Fibroblast of mammary gland (primary cell): ENCODE measurements around the gene AGPAT3.
A peak's percentile ranks its signal among the peaks of the same experiment; 100 is the strongest.

ENCODE experiments used
- DNase-seq: peaks from one replicate; pipeline ENCODE4 v3.0.0-alpha.2; 2010; ENCODE audit warnings: low read depth
- H3K4me3 ChIP-seq: 2 replicates; pipeline ENCODE4 v1.5.1; 2011; ENCODE audit warnings: low read depth, mild to moderate bottlenecking, low read length, moderate library complexity; ENCODE audit not compliant: control insufficient read depth
- CTCF ChIP-seq: conservative IDR thresholded peaks from 2 replicates; pipeline ENCODE4 v1.5.1; 2011; ENCODE audit warnings: low read depth, low read length, inconsistent platforms; ENCODE audit not compliant: control insufficient read depth, insufficient read depth

AGPAT3 gene

DNA sequence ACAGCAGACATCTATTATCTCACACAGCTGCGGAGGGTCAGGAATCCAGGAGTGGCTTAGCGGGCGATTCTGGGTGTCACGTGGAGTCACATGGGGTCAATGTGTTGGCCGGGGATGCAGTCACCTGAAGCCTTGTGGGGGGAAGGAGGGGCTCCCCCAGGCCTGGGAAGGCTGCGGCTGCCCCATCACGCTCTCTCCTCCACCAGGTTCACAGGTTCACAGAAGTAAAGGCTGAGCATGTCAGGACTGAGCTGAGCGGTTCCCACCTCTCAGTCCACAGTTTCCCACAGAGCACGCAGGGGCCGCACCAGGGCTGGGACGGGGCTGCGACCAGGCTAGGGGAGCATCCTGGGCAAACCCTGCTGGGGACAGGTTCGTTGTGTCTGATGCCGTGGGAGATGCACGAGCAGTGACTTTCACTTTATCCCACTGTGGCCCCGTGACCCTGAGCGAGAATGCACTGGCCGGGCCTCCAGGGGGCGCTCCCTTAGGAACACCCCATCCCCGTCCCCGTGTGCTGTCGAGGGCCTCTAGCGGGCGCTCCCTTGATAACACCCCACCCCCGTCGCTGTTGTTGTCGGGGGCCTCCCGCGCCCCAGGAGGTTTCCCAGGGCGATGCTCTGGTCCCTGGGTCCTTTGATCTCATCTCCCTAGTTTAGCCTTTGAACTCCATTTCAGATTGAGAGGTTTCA lies 73.9 kb downstream of the AGPAT3 start:
- TF ChIP-seq CTCF = peak; percentile 86
- peak overlapping the region; percentile 25 for H3K4me3 ChIP-seq
- DNase-seq = peak; percentile 60

- no peak overlapping the region for H3K4me3 ChIP-seq
- TF ChIP-seq CTCF = no peak
These were observed 74.7 kb downstream of the AGPAT3 start for GRCh38 chr21:43939443-43940328.

GRCh38 chr21:43940329-43941050 lies 75.5 kb downstream of the AGPAT3 start:
- no peak for TF ChIP-seq CTCF
- H3K4me3 ChIP-seq = no peak overlapping the region
- no peak for DNase-seq

More at GRCh38 chr21:43939443-43940328, 74.7 kb downstream of the AGPAT3 start:
- no peak for DNase-seq

DNA sequence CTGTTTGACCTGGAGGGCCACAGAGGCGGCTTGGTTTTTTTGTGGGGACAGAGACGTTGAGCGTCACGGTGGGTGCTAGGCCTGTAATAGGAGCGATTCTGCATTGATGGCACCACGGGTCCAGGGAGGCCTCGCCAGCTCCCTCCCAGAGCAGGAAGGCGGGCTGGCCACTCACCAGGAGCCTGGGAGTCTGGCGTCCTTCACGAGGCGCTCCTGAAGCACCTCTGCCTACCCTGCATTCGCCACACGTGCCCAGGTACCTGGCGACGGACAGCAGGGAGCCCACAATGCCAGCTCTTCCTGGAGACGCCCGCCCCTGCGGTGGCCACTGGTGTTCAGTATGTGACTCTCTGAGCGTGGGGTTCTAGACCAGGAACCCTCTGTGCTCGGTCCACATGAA lies 77.2 kb downstream of the AGPAT3 start:
- no peak for TF ChIP-seq CTCF
- no peak for DNase-seq
- H3K4me3 ChIP-seq = no peak overlapping the region

DNA sequence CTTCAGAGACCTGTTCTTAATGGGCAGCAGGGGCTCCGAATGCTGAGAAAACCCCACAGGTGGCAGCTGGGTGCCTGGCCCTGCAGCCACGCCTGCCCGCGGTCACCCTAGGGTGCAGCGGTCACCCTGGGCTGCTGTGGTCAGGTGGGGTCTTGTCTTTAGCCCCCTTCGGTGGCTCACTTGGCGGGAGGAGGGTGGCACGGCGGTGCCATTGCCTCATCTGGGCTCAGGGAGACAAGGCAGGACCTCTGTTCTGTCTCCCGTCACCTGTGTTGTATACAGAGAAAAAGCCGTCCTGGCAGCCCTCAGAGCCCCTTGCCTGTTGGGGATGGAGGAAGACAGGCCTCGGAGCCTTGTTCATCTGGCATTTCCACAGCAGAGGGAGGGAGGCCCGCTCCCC lies 77.6 kb downstream of the AGPAT3 start:
- TF ChIP-seq CTCF = no peak
- no peak overlapping the region for H3K4me3 ChIP-seq
- no peak for DNase-seq

DNA sequence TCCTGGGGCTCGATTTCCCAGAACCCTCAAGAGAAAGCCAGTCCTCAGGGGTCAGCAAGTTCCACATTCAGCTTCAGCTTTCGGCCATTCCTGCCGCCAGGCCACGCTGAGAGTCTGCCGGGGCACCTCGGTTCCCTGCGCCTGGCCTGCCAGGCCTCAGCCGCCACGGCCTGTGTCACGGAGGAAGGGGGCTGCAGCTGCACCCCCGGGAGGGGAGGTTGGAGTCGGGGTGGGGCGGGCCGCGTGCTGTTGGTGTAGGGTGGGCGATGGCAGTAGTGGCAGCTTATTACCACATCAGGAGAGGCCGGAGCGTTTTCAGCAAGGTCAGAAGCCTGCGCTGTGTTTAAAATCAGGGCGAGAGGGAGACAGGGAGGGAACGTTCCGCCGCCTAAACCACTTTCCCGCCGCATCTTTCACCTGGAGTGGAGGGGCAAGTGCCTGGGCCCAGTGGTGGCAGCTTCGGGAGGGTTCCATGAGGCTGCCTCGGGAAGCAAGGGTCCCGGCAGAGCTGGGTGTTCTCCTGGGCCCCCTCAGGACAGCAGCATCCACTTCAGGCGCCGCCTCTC lies 78.6 kb downstream of the AGPAT3 start:
- no peak overlapping the region for H3K4me3 ChIP-seq
- no peak for TF ChIP-seq CTCF
- no peak for DNase-seq
